D721Med (cell line): ENCODE measurements around the gene KYNU.
"Not testable (repeated sequence)": the region's sequence is repeated elsewhere in the genome, so short reads cannot be mapped to it uniquely, and the experiment has no call there.

Source experiments
- DNase-seq: peaks from one replicate; pipeline ENCODE4 v3.0.0; 2011; ENCODE audit warnings: low spot score; ENCODE audit not compliant: insufficient read length
- FAIRE-seq: peaks from 2 replicates; lab custom pipeline; 2011; peaks lifted over from hg19 to GRCh38; lab: Jason Lieb, UNC
- TF ChIP-seq, protein P1 (sequence below): IDR thresholded peaks from 2 replicates; pipeline ENCODE4 v1.5.1; 2012; ENCODE audit warnings: mild to moderate bottlenecking, control low read depth; ENCODE audit not compliant: insufficient read depth; ENCODE audit errors: missing control alignments

KYNU gene

GRCh38 chr2:143056550-143056949, 179.1 kb downstream of the KYNU start:
- DNase-seq (no peak), FAIRE-seq (no peak)
- TF ChIP-seq, protein P1, sequence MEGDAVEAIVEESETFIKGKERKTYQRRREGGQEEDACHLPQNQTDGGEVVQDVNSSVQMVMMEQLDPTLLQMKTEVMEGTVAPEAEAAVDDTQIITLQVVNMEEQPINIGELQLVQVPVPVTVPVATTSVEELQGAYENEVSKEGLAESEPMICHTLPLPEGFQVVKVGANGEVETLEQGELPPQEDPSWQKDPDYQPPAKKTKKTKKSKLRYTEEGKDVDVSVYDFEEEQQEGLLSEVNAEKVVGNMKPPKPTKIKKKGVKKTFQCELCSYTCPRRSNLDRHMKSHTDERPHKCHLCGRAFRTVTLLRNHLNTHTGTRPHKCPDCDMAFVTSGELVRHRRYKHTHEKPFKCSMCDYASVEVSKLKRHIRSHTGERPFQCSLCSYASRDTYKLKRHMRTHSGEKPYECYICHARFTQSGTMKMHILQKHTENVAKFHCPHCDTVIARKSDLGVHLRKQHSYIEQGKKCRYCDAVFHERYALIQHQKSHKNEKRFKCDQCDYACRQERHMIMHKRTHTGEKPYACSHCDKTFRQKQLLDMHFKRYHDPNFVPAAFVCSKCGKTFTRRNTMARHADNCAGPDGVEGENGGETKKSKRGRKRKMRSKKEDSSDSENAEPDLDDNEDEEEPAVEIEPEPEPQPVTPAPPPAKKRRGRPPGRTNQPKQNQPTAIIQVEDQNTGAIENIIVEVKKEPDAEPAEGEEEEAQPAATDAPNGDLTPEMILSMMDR, result no peak

- FAIRE-seq (no peak), DNase-seq (no peak)
- TF ChIP-seq, protein P1, result no peak
Observed at GRCh38 chr2:143058851-143059250, 181.4 kb downstream of the KYNU start.

- FAIRE-seq, result no peak
- TF ChIP-seq, protein P1, result no peak
- no peak for DNase-seq
Observed at GRCh38 chr2:143063612-143064200, 186.2 kb downstream of the KYNU start.

GRCh38 chr2:143068094-143068493, 190.6 kb downstream of the KYNU start:
- TF ChIP-seq, protein P1, result no peak
- FAIRE-seq (no peak), DNase-seq (no peak)

DNA sequence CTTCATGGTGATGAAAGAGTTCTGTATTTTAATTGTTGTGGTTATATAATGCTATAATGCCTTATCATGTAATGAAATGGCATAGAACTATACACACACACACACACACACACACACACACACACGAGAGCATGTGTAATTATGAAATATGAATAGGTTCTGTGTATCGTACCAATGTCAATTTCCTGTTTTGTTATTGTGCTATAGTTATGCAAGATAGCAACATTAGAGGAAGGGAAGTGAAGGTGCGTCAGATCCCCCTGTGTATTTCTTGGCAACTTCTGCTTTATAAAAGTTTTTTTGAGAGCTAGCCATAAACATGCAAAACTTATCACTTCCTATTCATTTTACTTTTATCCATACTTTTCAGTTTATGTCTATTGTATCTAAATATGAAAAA, 191.0 kb downstream of the KYNU start:
- TF ChIP-seq, protein P1, result no peak
- DNase-seq (no peak), FAIRE-seq (no peak)

DNA sequence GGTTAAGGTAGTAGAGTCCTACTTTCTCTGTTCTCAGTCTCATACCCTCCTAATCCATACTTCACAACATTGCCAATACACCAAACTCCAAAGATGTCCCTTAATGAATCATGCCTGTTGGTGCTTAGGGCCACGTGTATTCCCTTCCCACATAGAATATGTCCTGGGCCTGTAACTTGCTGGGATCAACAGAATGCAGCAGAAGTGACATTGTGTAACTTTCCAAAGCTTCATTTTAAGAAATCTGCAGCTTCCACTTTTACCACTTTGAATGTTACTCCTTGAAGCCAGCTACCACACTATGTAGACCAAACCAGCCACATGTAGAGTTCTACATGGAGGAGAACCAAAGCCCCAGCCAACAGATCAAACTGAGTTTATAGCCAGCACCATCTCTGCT, 193.2 kb downstream of the KYNU start:
- no peak for FAIRE-seq
- DNase-seq, result no peak
- TF ChIP-seq, protein P1, result no peak

- DNase-seq (no peak), FAIRE-seq (no peak)
- TF ChIP-seq, protein P1, result no peak
Observed at GRCh38 chr2:143071185-143071876, 193.9 kb downstream of the KYNU start.

DNA sequence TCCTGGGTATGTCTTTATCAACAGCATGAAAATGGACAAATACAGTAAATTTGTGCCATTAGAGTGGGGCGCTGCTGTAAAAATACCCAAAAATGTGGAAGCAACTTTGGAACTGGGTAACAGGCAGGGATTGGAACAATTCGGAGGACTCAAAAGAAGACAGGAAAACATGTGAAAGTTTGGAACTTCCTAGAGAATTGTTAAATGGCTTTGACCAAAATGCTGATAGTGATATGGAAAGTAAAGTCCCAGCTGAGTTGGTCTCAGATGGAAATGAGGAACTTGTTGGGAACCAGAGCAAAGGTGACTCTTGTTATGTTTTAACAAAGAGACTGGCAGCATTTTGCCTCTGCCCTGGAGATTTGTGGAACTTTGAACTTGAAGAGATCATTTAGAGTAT, 197.4 kb downstream of the KYNU start:
- not testable (repeated sequence) for FAIRE-seq, DNase-seq
